ENCODE data around the gene VTI1A. TPM values are rescaled to one million over a fixed set of nuclear protein-coding genes. Genes with fewer than 3 reads are reported as not detected.

Gene VTI1A
- total and polyA plus RNA-seq, 9 of the 15 experiments (the other 6 are each of a cell fraction or from before 2014, with no cell fraction given) = 9.3 to 21.4 (median 16.0) TPM

DNA sequence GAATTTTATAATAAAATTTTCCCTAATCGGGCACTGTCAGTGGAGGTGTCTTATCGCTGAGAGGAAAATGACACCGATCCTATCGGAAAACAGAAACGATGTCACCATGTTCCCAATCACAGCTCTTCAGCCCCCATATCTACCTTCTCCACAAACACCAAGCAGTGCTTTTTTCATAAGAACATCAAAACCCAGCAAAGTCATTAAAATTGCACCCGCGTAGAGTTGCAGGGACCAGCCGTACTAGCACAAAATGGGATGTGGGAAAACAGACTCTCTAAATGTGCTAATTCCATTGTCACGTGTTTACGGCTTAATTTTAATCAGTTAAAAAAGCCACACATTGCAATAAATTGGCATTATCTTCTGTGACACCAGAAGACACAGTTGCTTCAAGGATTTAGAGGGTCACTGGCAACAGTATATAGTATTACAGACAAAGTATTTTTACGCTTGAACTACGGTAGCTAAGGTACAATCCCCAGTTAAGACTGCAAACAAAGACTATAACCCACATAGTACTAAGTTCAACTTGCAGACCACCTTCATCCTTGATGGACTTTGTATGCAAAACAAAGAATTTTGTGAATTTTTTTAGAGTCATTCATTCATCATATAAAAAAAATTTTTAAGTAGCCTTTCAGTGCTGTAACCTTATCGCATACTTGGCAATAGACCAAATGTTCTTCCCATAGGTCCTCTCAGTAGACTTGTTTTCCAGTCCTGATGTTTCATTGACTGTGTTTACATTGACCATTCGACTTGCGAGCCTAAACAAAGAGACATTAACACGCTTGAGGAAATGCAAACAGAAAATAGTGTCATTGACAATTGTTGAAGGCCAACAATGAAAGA lies 116.0 kb downstream of the VTI1A start:
- no peak for FAIRE-seq
- DNase-seq (ENCODE audit: extremely low read depth in 1 of 4, low spot score in 3 of 4) = no peak
- no TSS peak for BruUV-seq (replicated peaks)
- Histone ChIP-seq H3K36me3 (ENCODE audit: control insufficient read depth, insufficient read depth, low read length) (no peaks in the 10 kb centered on the region), H3K9ac (ENCODE audit: insufficient read depth in 1 of 2, low read depth in 2 of 2, low read length in 2 of 2) (no peak overlapping the region), H3K9me1 (ENCODE audit: control insufficient read depth, insufficient read depth, low read length) (no peaks in the 10 kb centered on the region), H3K79me2 (ENCODE audit: control insufficient read depth, insufficient read depth, low read length) (no peaks in the 10 kb centered on the region), H3K4me2 (ENCODE audit: insufficient read depth, low read length) (no peak overlapping the region), H3K4me3 (no peak overlapping the region), H3K4me1 (replicated peaks in 1 of 2; ENCODE audit: control insufficient read depth in 2 of 2, insufficient read depth in 2 of 2, low read length in 2 of 2) (no peaks in the 10 kb centered on the region), H4K20me1 (replicated peaks; ENCODE audit: control insufficient read depth, insufficient read depth, low read length) (no peaks in the 10 kb centered on the region), H3K27me3 (ENCODE audit: control insufficient read depth in 2 of 2, insufficient read depth in 2 of 2, low read length in 2 of 2) (no peaks in the 10 kb centered on the region), H3K9me3 (replicated peaks; ENCODE audit: control insufficient read depth, insufficient read depth, low read depth, low read length) (no peaks in the 10 kb centered on the region), H3K27ac (ENCODE audit: extremely low read depth, low read depth, low read length) (no peak overlapping the region), H2AFZ (ENCODE audit: low read depth, low read length) (no peak overlapping the region)
- ChIA-PET CTCF (ENCODE audit: low intra/inter-chr PET ratio) (interaction anchor here (0.7 kb wide), 1 partner anchor 74 kb away, joined by 3 read pairs; no protein-coding TSS in a partner anchor), POLR2A (interaction anchor here (0.7 kb wide), 1 partner anchor 894 kb away, joined by 4 read pairs; no protein-coding TSS in a partner anchor)
- no peak for ATAC-seq
- TF ChIP-seq, protein P1, sequence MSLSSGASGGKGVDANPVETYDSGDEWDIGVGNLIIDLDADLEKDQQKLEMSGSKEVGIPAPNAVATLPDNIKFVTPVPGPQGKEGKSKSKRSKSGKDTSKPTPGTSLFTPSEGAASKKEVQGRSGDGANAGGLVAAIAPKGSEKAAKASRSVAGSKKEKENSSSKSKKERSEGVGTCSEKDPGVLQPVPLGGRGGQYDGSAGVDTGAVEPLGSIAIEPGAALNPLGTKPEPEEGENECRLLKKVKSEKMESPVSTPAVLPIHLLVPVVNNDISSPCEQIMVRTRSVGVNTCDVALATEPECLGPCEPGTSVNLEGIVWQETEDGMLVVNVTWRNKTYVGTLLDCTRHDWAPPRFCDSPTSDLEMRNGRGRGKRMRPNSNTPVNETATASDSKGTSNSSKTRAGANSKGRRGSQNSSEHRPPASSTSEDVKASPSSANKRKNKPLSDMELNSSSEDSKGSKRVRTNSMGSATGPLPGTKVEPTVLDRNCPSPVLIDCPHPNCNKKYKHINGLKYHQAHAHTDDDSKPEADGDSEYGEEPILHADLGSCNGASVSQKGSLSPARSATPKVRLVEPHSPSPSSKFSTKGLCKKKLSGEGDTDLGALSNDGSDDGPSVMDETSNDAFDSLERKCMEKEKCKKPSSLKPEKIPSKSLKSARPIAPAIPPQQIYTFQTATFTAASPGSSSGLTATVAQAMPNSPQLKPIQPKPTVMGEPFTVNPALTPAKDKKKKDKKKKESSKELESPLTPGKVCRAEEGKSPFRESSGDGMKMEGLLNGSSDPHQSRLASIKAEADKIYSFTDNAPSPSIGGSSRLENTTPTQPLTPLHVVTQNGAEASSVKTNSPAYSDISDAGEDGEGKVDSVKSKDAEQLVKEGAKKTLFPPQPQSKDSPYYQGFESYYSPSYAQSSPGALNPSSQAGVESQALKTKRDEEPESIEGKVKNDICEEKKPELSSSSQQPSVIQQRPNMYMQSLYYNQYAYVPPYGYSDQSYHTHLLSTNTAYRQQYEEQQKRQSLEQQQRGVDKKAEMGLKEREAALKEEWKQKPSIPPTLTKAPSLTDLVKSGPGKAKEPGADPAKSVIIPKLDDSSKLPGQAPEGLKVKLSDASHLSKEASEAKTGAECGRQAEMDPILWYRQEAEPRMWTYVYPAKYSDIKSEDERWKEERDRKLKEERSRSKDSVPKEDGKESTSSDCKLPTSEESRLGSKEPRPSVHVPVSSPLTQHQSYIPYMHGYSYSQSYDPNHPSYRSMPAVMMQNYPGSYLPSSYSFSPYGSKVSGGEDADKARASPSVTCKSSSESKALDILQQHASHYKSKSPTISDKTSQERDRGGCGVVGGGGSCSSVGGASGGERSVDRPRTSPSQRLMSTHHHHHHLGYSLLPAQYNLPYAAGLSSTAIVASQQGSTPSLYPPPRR (CRISPR knock-in tag; IDR thresholded peaks at IDR 0.05; ENCODE audit: borderline replicate concordance) = no peak
- TF ChIP-seq, protein P2, sequence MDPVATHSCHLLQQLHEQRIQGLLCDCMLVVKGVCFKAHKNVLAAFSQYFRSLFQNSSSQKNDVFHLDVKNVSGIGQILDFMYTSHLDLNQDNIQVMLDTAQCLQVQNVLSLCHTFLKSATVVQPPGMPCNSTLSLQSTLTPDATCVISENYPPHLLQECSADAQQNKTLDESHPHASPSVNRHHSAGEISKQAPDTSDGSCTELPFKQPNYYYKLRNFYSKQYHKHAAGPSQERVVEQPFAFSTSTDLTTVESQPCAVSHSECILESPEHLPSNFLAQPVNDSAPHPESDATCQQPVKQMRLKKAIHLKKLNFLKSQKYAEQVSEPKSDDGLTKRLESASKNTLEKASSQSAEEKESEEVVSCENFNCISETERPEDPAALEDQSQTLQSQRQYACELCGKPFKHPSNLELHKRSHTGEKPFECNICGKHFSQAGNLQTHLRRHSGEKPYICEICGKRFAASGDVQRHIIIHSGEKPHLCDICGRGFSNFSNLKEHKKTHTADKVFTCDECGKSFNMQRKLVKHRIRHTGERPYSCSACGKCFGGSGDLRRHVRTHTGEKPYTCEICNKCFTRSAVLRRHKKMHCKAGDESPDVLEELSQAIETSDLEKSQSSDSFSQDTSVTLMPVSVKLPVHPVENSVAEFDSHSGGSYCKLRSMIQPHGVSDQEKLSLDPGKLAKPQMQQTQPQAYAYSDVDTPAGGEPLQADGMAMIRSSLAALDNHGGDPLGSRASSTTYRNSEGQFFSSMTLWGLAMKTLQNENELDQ (CRISPR knock-in tag; IDR thresholded peaks at IDR 0.05; ENCODE audit: borderline replicate concordance) = no peak
- no peak for TF ChIP-seq ZNF175 (CRISPR knock-in tag; IDR thresholded peaks at IDR 0.05; ENCODE audit: low read depth)
- TF ChIP-seq CC2D1A (IDR thresholded peaks at IDR 0.05) = no peak
- TF ChIP-seq, protein P3, sequence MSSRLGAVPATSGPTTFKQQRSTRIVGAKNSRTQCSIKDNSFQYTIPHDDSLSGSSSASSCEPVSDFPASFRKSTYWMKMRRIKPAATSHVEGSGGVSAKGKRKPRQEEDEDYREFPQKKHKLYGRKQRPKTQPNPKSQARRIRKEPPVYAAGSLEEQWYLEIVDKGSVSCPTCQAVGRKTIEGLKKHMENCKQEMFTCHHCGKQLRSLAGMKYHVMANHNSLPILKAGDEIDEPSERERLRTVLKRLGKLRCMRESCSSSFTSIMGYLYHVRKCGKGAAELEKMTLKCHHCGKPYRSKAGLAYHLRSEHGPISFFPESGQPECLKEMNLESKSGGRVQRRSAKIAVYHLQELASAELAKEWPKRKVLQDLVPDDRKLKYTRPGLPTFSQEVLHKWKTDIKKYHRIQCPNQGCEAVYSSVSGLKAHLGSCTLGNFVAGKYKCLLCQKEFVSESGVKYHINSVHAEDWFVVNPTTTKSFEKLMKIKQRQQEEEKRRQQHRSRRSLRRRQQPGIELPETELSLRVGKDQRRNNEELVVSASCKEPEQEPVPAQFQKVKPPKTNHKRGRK (tag; IDR thresholded peaks at IDR 0.05) = no peak
- TF ChIP-seq SLC30A9 (CRISPR knock-in tag; IDR thresholded peaks at IDR 0.05) = no peak
- no peak for TF ChIP-seq FOS (IDR thresholded peaks at IDR 0.05; ENCODE audit: extremely low read depth, insufficient read length)
- no peak for TF ChIP-seq OTX1 (CRISPR knock-in tag; IDR thresholded peaks at IDR 0.05)
- TF ChIP-seq, protein P4, sequence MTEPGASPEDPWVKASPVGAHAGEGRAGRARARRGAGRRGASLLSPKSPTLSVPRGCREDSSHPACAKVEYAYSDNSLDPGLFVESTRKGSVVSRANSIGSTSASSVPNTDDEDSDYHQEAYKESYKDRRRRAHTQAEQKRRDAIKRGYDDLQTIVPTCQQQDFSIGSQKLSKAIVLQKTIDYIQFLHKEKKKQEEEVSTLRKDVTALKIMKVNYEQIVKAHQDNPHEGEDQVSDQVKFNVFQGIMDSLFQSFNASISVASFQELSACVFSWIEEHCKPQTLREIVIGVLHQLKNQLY (CRISPR knock-in tag; conservative IDR thresholded peaks at IDR 0.05) = no peak
- no peak for TF ChIP-seq SREBF1 (IDR thresholded peaks at IDR 0.05; ENCODE audit: borderline replicate concordance, low read depth, low read length)
- no peak for TF ChIP-seq GABPA (tag; conservative IDR thresholded peaks at IDR 0.05; ENCODE audit: low read depth)
- WGBS (ENCODE audit: insufficient coverage, low coverage, missing lambda C conversion rate) = 87% methylated on average over 16 of the region's 16 CpGs
- in situ Hi-C loops (cut with MboI) = no loop called here
- intact Hi-C loops (cut with micrococcal nuclease) = loop anchor here (10.0 kb wide), 1 partner anchor 552 kb away; no protein-coding TSS in a partner anchor

Measured in K562 (cell line).